Measurements from ENCODE around the gene LARGE2. TPM values are rescaled to one million over a fixed set of nuclear protein-coding genes. Genes with fewer than 3 reads are reported as not detected.

The LARGE2 gene
- total and polyA plus RNA-seq, 4 experiments from 2014 or later: 3.1 to 8.6 (median 4.6) TPM

GRCh38 chr11:45919806-45920530 is 2.5 kb upstream of the LARGE2 start:
- peaks cover 7% of the 10 kb centered on the region for H3K36me3 ChIP-seq (ENCODE audit: insufficient read depth, low read length)
- ChIA-PET CTCF (ENCODE audit: partially characterized antibody) (interaction anchor here (0.7 kb wide), 1 partner anchor 45 kb away, joined by 3 read pairs; no protein-coding TSS in a partner anchor), POLR2A (ENCODE audit: partially characterized antibody) (interaction anchor here (2.9 to 4.8 kb wide), 2 partner anchors 9 to 45 kb away, joined by 10 to 77 read pairs; no protein-coding TSS in a partner anchor)
- H3K27me3 Mint-ChIP-seq: peaks cover 0 to 1% of the 10 kb centered on the region in 2 donors
- peak overlapping the region in 6 of 7 donors; percentile 38 to 100 (median 78) for H3K27ac Mint-ChIP-seq
- H3K4me1 Mint-ChIP-seq: peaks cover 29 to 75% (median 53%) of the 10 kb centered on the region in 4 donors
- H3K27me3 ChIP-seq (ENCODE audit: insufficient read depth, low read length): no peaks in the 10 kb centered on the region
- peak overlapping the region; percentile 91 to 98 (median 96) for H3K4me3 Mint-ChIP-seq
- intact Hi-C loops (cut with micrococcal nuclease): loop anchor here (2.0 to 5.0 kb wide), 3 partner anchors 35 to 565 kb away; partner anchors contain the start of genes MAPK8IP1 and PHF21A
- peaks cover 0 to 29% of the 10 kb centered on the region in 2 donors for H3K36me3 Mint-ChIP-seq
- H3K9me3 Mint-ChIP-seq: peaks cover 0 to 2% (median 0%) of the 10 kb centered on the region in 8 donors
- H3K4me1 ChIP-seq (ENCODE audit: insufficient read depth, low read length): peaks cover 56% of the 10 kb centered on the region
- H3K9me3 ChIP-seq (ENCODE audit: control insufficient read depth in 1 of 2, low read length in 2 of 2): no peaks in the 10 kb centered on the region
- peak in 1 of 5 donors; percentile 40 for DNase-seq
- H3K4me3 ChIP-seq (ENCODE audit: low read length in 2 of 2): no peak overlapping the region
- H3K27ac ChIP-seq (ENCODE audit: low read depth, low read length): no peak overlapping the region

- Histone ChIP-seq H3K4me1 (ENCODE audit: insufficient read depth, low read length) (peaks cover 50% of the 10 kb centered on the region), H3K36me3 (ENCODE audit: insufficient read depth, low read length) (no peaks in the 10 kb centered on the region), H3K27me3 (ENCODE audit: insufficient read depth, low read length) (no peaks in the 10 kb centered on the region), H3K9me3 (ENCODE audit: control insufficient read depth in 1 of 2, low read length in 2 of 2) (no peaks in the 10 kb centered on the region), H3K27ac (ENCODE audit: low read depth, low read length) (no peak overlapping the region), H3K4me3 (ENCODE audit: low read length in 2 of 2) (no peak overlapping the region)
- Mint-ChIP-seq H3K9me3 (peaks cover 0 to 2% (median 0%) of the 10 kb centered on the region in 8 donors), H3K4me1 (peaks cover 29 to 70% (median 47%) of the 10 kb centered on the region in 4 donors), H3K4me3 (peak overlapping the region; percentile 63 to 98 (median 83)), H3K36me3 (peaks cover 0 to 21% of the 10 kb centered on the region in 2 donors), H3K27me3 (peaks cover 0 to 1% of the 10 kb centered on the region in 2 donors), H3K27ac (peak overlapping the region; percentile 38 to 95 (median 65))
- intact Hi-C loops (cut with micrococcal nuclease): no loop called here
- ChIA-PET CTCF (ENCODE audit: partially characterized antibody) (interaction anchor here (0.7 kb wide), 1 partner anchor 44 kb away, joined by 3 read pairs; no protein-coding TSS in a partner anchor), POLR2A (ENCODE audit: partially characterized antibody) (interaction anchor here (1.8 to 4.8 kb wide), 2 partner anchors 8 to 9 kb away, joined by 7 to 77 read pairs; no protein-coding TSS in a partner anchor)
- DNase-seq: no peak
Observed at GRCh38 chr11:45920531-45921477, 1.7 kb upstream of the LARGE2 start.

GRCh38 chr11:45921561-45922424 is 663 bp upstream of the LARGE2 start:
- peaks cover 0 to 15% of the 10 kb centered on the region in 2 donors for H3K36me3 Mint-ChIP-seq
- Histone ChIP-seq H3K9me3 (ENCODE audit: control insufficient read depth in 1 of 2, low read length in 2 of 2) (no peaks in the 10 kb centered on the region), H3K4me1 (ENCODE audit: insufficient read depth, low read length) (peaks cover 40% of the 10 kb centered on the region), H3K27me3 (ENCODE audit: insufficient read depth, low read length) (no peaks in the 10 kb centered on the region), H3K36me3 (ENCODE audit: insufficient read depth, low read length) (no peaks in the 10 kb centered on the region), H3K27ac (ENCODE audit: low read depth, low read length) (no peak overlapping the region), H3K4me3 (ENCODE audit: low read length in 2 of 2) (peak overlapping the region in 1 of 2 donors; percentile 43)
- ChIA-PET CTCF (ENCODE audit: partially characterized antibody) (no interaction called here), POLR2A (ENCODE audit: partially characterized antibody) (interaction anchor here (1.8 kb wide), 1 partner anchor 8 kb away, joined by 7 read pairs; no protein-coding TSS in a partner anchor)
- H3K9me3 Mint-ChIP-seq: peaks cover 0 to 2% (median 0%) of the 10 kb centered on the region in 8 donors
- H3K4me1 Mint-ChIP-seq: peaks cover 20 to 60% (median 40%) of the 10 kb centered on the region in 4 donors
- peaks cover 0 to 1% of the 10 kb centered on the region in 2 donors for H3K27me3 Mint-ChIP-seq
- intact Hi-C loops (cut with micrococcal nuclease): no loop called here
- peak in 1 of 5 donors; percentile 14 for DNase-seq
- H3K27ac Mint-ChIP-seq: peak overlapping the region in 6 of 7 donors; percentile 10 to 78 (median 62)
- H3K4me3 Mint-ChIP-seq: peak overlapping the region; percentile 58 to 95 (median 74)

- Mint-ChIP-seq H3K27ac (peak overlapping the region; percentile 5 to 95 (median 62)), H3K4me3 (peak overlapping the region; percentile 60 to 80 (median 72)), H3K36me3 (peaks cover 0 to 2% of the 10 kb centered on the region in 2 donors), H3K27me3 (peaks cover 0 to 1% of the 10 kb centered on the region in 2 donors), H3K4me1 (peaks cover 16 to 54% (median 37%) of the 10 kb centered on the region in 4 donors), H3K9me3 (peaks cover 0 to 2% (median 0%) of the 10 kb centered on the region in 8 donors)
- ChIA-PET POLR2A (ENCODE audit: partially characterized antibody) (interaction anchor here (0.6 to 1.3 kb wide), 4 partner anchors 15 to 102 kb away, joined by 3 read pairs; no protein-coding TSS in a partner anchor), CTCF (ENCODE audit: partially characterized antibody) (interaction anchor here (0.6 to 1.3 kb wide), 2 partner anchors 41 to 153 kb away, joined by 3 to 4 read pairs; no protein-coding TSS in a partner anchor)
- H3K36me3 ChIP-seq (ENCODE audit: insufficient read depth, low read length): no peaks in the 10 kb centered on the region
- DNase-seq: no peak
- H3K9me3 ChIP-seq (ENCODE audit: control insufficient read depth in 1 of 2, low read length in 2 of 2): no peaks in the 10 kb centered on the region
- H3K4me3 ChIP-seq (ENCODE audit: low read length in 2 of 2): no peak overlapping the region
- peaks cover 36% of the 10 kb centered on the region for H3K4me1 ChIP-seq (ENCODE audit: insufficient read depth, low read length)
- no peaks in the 10 kb centered on the region for H3K27me3 ChIP-seq (ENCODE audit: insufficient read depth, low read length)
- intact Hi-C loops (cut with micrococcal nuclease): no loop called here
- H3K27ac ChIP-seq (ENCODE audit: low read depth, low read length): no peak overlapping the region
Observed at GRCh38 chr11:45924036-45924915, 1.8 kb downstream of the LARGE2 start.

GRCh38 chr11:45924927-45925326 is 2.5 kb downstream of the LARGE2 start:
- ChIA-PET CTCF (ENCODE audit: partially characterized antibody) (no interaction called here), POLR2A (ENCODE audit: partially characterized antibody) (no interaction called here)
- Histone ChIP-seq H3K27ac (ENCODE audit: low read depth, low read length) (no peak overlapping the region), H3K4me1 (ENCODE audit: insufficient read depth, low read length) (peaks cover 36% of the 10 kb centered on the region), H3K4me3 (ENCODE audit: low read length in 2 of 2) (no peak overlapping the region), H3K9me3 (ENCODE audit: control insufficient read depth in 1 of 2, low read length in 2 of 2) (no peaks in the 10 kb centered on the region), H3K36me3 (ENCODE audit: insufficient read depth, low read length) (no peaks in the 10 kb centered on the region), H3K27me3 (ENCODE audit: insufficient read depth, low read length) (no peaks in the 10 kb centered on the region)
- Mint-ChIP-seq H3K27ac (peak overlapping the region in 3 of 7 donors; percentile 41 to 62 (median 49)), H3K9me3 (peaks cover 0 to 2% (median 0%) of the 10 kb centered on the region in 8 donors), H3K4me3 (peak overlapping the region in 3 of 8 donors; percentile 21 to 80 (median 24)), H3K36me3 (peaks cover 0 to 2% of the 10 kb centered on the region in 2 donors), H3K27me3 (peaks cover 0 to 1% of the 10 kb centered on the region in 2 donors), H3K4me1 (peaks cover 17 to 54% (median 36%) of the 10 kb centered on the region in 4 donors)
- no peak for DNase-seq
- intact Hi-C loops (cut with micrococcal nuclease): no loop called here

Data from CD4-positive, alpha-beta memory T cell (primary cell).